ENCODE results near the gene MYLK.

DNA sequence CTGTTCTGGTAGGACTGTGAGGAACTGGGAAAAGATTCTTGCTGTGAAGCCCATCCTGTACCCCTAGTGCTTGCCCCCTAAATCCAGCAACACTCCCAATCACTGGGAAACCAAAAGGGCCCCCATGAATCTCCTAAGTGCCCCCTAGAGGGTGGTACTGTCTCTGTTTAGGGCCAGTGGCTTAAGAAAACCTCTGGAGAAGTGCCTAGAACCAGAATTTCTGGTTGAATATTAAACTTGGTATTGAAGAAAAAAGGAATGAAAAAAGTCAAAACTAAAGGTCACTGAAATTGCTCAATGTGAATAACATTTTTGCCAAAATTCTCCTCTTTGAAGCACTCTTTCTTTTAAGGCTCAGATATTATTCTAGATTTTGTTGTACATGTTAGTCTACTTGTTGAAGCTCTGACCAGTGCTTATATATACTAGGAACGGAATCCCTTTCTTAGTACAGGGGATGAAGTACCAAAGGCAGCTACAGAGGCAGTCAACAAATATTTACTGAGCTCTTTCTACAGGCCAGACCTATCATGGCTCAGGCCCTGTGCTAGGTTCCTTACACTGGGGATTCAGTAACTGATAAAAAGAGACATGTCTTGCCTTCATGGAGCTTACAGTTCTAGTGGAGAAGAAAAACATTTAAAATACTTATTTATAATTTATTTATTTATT, 138.8 kb downstream of the MYLK start:
- TF ChIP-seq, protein P1, sequence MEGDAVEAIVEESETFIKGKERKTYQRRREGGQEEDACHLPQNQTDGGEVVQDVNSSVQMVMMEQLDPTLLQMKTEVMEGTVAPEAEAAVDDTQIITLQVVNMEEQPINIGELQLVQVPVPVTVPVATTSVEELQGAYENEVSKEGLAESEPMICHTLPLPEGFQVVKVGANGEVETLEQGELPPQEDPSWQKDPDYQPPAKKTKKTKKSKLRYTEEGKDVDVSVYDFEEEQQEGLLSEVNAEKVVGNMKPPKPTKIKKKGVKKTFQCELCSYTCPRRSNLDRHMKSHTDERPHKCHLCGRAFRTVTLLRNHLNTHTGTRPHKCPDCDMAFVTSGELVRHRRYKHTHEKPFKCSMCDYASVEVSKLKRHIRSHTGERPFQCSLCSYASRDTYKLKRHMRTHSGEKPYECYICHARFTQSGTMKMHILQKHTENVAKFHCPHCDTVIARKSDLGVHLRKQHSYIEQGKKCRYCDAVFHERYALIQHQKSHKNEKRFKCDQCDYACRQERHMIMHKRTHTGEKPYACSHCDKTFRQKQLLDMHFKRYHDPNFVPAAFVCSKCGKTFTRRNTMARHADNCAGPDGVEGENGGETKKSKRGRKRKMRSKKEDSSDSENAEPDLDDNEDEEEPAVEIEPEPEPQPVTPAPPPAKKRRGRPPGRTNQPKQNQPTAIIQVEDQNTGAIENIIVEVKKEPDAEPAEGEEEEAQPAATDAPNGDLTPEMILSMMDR (IDR thresholded peaks at IDR 0.05; ENCODE audit: low read depth, low read length, missing input control): peak; percentile 60
- TF ChIP-seq TAF1 (conservative IDR thresholded peaks at IDR 0.05): no peak

All from liver (tissue), 3 donors.